SH-SY5Y (cell line): ENCODE results near the gene FCRL5.

ENCODE experiments used
- GATA2 ChIP-seq: IDR thresholded peaks from 2 replicates; pipeline ENCODE4 v1.6.1; 2011; ENCODE audit warnings: mild to moderate bottlenecking, low read depth, low read length
- GATA3 ChIP-seq: IDR thresholded peaks from 2 replicates; pipeline ENCODE4 v1.6.1; 2011; ENCODE audit warnings: low read depth, mild to moderate bottlenecking, low read length, moderate library complexity

FCRL5 gene

GRCh38 chr1:157505481-157506272 is 46.6 kb downstream of the FCRL5 start:
- TF ChIP-seq GATA2 (no peak), GATA3 (no peak)

DNA sequence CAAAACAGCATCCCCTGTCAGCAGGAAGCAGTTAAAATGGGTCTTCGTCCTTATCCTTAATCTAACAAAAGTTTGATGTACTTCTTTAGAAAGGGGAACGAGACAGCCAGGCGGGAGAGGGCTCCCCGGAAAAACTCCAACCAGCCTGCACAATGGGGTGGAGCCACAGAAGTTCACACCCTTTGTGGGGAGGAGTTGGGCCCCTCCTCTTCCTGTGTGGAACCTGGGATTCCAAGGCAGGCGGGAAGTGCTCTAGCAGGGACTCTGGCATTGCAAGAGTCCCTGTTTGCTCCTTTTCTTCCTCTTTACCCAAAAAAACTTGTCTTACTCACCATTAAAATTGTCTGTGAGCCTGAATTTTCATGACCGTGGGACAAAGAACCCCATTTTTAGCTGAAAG is 47.7 kb downstream of the FCRL5 start:
- TF ChIP-seq GATA3 (no peak), GATA2 (no peak)

GRCh38 chr1:157499521-157499920 is 52.8 kb downstream of the FCRL5 start:
- TF ChIP-seq GATA3 (no peak), GATA2 (no peak)

DNA sequence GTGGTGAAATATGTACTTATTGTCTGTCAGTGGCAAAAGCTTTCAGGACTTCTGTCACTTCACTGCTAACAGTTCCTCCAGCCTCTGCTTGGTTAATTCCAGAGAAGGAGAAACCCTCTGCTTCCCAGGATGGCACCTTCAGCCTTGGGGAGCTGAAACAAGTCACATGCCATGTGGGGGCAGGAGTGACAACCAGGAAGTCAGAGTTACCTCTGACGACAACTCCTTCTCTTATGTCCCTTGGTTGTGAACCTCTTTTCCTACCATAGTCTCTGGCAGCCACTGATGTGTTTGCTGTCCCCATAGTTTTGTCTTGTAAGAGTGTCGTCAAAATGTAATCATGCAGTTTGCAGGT is 53.6 kb downstream of the FCRL5 start:
- TF ChIP-seq GATA3: no peak
- no peak for TF ChIP-seq GATA2

GRCh38 chr1:157497987-157498735 is 54.2 kb downstream of the FCRL5 start:
- no peak for TF ChIP-seq GATA3
- no peak for TF ChIP-seq GATA2

DNA sequence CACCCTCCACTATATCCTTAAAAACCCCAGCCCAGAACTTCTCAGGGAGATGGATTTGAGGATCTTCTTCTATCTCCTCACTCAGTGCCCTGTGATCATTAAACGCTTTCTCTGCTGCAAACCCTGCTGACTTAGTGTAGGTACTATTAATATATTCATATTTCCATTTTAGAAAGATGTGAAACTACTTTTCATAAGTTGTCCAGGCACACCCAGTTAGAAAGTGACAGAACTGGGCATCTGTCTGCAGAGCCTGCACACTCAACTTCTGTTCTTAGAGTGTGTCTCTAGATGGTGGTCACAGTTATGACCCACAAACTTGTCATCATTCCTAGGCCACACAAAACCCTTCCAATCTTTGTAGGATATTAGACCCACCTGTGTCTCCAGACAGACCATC is 55.0 kb downstream of the FCRL5 start:
- TF ChIP-seq GATA2 (no peak), GATA3 (no peak)

GRCh38 chr1:157496121-157496526 is 56.2 kb downstream of the FCRL5 start:
- TF ChIP-seq GATA2 (no peak), GATA3 (no peak)

DNA sequence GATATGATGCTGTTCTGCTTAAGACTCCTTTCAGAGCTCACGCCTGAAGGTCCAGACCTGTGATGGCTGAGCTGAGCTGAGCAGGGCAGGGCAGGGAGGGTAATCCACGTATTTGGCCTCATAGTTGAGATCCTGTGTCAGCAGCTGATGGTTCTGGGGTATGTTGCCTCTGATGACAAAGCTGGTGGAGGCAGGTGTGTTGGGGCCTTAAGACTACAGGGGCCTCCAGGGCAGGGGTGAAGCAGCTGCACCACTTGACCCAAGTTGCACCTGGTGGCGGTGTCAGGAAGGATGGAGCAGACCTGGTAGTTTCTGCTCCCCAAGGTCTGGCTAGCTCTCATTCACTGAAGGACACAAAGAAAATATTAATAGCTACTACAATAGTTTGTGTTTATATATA is 57.0 kb downstream of the FCRL5 start:
- TF ChIP-seq GATA3 (no peak), GATA2 (no peak)

DNA sequence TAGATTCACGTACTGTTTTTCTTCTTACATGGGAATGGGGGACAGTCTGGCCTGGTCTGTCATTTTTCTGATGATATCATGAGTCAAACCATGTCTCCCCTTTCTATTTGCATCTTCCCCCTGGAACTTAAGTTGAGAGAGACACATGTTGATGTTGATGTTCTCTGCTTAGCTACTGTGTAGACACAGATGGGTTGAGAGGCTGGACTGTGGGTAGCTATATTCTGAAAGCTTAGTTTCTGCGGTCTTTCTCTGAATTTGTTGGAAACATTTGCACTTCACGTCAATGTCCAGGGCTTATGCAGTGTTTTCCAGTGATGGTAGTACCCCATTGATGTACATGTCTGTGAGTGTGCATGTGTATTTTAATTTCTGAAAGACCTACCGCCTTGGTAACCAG is 58.2 kb downstream of the FCRL5 start:
- TF ChIP-seq GATA3 (no peak), GATA2 (no peak)

- TF ChIP-seq GATA2 (no peak), GATA3 (no peak)
These were observed 61.7 kb downstream of the FCRL5 start for GRCh38 chr1:157490467-157491165.

DNA sequence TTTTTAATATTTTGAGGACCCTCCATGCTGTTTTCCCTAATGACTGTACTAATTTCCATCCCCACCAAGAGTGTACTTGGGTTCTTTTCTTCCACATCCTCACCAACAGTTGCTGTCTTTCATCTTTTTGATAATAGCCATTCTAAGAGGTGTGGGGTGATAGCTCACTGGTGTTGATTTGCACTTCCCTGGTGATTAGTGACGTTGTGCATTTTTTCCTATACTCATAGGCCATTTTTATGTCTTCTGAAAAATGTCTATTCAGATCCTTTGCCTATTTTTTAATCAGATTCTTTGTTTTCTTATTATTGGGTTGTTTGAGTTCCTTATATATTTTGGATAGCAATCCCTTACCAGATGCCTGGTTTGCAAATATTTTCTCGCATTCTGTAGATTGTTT is 64.2 kb downstream of the FCRL5 start:
- TF ChIP-seq GATA2 (no peak), GATA3 (no peak)

GRCh38 chr1:157487504-157487903 is 64.8 kb downstream of the FCRL5 start:
- TF ChIP-seq GATA3: no peak
- no peak for TF ChIP-seq GATA2

DNA sequence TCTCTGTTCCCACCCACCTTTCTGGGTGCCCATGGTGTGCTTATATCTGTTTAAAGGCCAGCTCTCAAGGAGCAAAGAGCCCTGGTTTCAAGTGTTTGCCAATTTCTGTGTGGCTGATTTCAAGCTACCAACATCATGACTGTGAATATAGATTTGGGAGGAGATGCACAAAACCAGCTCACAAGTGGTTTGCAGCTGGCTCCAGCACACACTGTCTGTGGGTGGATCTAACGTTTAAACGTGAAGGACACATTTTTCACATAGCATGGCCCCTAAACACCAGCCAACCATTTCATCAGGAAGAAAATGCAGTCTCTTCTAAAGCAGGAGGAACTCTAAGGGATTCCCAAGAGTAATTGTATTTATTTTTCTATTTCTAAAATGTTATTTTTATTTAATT is 65.2 kb downstream of the FCRL5 start:
- no peak for TF ChIP-seq GATA2
- no peak for TF ChIP-seq GATA3

DNA sequence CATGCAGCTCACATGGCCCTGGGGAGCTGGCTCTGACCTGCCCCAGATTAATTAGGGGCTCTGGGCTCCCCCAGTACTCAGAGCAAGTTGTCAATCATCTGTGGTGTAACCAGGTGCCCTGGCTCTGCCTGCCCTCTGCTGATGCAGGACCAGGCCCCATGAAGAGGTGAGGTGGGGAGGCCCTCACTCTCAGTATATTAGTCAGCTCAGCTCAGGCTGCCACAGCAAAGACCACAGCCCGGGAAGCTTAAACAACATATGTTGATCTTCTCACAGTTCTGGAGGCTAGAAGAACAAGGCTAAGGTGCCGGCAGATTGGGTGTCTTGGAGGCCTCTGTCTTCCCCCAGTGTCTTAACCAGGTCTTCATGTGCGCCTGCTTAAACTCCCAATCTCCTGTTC is 66.5 kb downstream of the FCRL5 start:
- TF ChIP-seq GATA3: no peak
- no peak for TF ChIP-seq GATA2

DNA sequence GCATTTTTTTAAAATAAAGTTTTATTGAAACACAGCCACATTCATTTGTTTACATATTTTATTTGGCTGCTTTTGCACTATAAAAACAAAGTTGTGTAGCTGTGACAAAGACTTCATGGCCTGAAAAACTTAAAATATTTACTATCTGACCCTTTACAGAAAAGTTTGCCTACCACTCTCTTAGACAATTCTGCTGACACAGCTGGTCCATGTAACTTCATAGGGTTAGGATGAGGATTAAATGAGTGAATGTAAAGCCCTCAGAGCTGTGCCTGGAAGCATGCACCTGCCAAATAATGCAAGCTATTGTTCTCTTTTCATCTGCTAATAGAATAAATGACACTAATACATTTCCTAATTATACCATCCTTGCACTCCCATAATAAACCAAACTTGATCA is 67.7 kb downstream of the FCRL5 start:
- TF ChIP-seq GATA2 (no peak), GATA3 (no peak)

- no peak for TF ChIP-seq GATA2
- TF ChIP-seq GATA3: no peak
These were observed 68.7 kb downstream of the FCRL5 start for GRCh38 chr1:157483635-157484034.
